Cortex of kidney (tissue), 1 donor: ENCODE data around the gene PSENEN.
A peak's percentile ranks its signal among the peaks of the same experiment; 100 is the strongest.
"Not testable (repeated sequence)": the region's sequence is repeated elsewhere in the genome, so short reads cannot be mapped to it uniquely, and the experiment has no call there.

ENCODE experiments used
- DNase-seq: peaks from one replicate; lab custom pipeline; 2025; lab: John Stamatoyannopoulos, UW

Gene PSENEN

DNA sequence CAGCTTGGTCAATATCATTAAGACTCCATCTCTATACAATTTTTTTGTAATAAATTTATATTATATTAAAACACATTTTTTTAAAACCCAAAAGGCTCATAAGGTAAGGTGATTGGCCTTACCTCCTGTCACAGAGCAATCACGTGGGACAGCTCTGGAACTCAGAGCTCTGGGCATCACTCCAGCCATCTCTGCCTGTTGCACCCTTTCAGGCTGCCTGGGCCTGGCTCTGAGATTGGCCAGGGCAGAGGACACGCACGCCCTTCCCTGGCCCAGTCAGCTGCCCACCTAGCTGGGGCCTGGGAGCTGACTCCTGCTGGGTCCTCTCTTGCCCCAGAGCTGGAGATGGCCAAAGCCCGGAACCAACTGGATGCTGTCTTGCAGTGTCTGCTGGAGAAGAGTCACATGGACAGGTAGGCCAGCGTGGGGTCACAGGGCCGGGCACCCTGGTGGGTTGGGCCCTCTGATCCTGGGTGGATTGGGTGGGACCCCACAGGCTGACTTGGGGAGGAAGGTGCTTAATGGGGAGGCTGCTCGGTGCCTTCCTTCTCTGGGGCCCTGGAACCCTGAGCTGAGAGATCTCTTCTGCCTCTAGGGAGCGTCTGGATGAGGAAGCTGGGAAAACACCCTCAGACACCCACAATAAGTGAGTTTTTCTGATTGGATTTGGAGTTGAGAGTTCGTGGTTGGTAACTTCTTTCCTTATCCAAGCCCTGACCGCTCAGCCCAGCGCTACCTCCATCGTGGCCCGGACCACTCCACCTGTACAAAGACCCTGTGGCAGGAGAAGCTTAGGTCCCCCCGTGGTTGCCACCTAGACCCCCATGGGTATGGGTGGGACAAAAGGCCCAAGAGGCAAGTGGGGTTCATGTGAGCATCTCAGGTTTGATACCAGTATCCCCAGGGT lies 6.6 kb downstream of the PSENEN start:
- no peak for DNase-seq

DNA sequence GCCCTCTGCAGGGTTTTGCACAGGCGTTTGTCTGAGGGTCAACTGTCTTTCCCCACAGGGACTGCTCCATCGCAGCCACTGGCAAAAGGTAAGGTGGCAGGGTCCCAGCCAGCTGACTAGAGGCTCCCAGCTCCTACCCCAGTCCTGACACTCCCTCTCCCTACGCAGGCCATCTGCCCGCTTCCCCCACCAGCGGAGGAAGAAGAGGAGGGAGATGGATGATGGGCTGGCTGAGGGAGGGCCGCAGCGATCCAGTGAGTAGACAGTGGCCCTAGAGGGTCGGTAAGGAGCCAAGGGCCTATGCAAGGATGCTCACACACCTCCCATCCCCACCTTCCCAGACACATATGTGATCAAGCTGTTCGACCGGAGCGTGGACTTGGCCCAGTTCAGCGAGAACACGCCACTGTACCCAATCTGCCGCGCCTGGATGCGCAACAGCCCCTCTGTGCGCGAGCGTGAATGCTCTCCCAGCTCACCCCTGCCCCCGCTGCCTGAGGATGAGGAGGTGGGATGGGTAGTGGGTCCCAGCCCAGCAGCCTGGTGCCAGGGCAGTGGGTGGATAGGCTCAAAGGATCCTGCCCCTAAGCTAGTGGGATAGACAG lies 7.4 kb downstream of the PSENEN start:
- no peak for DNase-seq

DNA sequence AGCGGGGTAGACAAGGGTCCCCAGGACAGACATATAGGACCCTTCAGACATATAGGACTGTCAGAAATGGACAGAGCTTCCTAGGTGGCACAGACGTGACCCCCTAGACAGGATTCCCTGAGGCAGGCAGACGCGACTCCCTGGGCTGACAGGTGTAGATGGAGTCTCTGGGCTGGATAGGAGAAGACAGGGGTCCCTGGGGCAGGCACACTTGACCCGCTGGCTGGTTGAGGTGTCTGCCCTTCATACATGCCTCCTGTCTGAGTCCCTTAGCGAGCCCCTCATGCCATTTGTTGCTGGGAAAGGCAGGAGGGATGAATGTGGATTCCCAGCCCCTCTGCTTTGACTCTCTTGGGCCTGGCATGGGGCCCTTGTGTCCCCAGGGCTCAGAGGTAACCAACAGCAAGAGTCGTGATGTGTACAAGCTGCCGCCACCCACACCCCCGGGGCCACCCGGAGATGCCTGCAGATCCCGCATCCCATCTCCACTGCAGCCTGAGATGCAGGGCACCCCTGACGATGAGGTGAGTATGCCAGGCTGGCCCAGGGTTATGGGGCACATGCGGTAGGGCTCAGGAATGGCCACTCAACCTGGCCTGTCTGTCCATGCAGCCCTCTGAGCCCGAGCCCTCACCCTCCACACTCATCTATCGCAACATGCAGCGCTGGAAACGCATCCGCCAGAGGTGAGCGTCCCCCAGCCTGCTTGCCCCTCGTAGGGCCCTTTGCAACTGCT lies 8.4 kb downstream of the PSENEN start:
- no peak for DNase-seq

DNA sequence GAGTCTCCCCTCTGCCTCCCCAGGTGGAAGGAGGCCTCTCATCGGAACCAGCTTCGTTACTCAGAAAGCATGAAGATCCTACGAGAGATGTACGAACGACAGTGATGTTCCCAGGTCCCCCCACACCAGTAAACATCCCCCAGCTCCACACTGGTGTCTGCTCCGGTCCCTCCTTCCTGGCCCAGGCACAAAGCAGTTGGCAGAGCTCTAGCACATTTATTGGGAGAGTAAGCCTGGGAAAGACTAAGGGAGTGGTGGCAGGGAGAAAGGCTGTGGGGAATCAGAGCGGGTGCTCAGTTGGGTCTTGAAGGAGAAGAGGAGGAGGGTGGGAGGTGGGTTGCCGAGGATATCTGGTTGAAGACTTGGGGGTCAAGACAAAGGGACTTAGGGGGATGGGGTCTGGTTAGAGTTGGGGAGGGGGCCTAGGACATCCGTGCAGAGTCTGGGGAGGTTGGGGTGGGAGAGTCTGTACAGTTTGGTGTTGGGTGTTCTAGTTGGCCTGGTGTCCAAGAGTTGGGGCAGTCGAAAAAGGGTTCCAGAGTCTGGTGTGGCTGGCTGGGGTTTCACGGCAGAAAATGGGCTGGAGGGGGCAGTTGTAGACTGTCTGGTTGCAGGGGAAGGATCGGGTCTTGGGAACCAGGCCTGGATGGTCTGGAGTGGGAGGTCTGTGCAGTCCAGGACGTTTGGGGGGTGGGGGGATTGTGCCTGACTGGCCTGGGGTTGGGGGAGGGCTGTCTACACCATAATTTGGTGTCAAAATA lies 9.1 kb downstream of the PSENEN start:
- DNase-seq, result no peak

DNA sequence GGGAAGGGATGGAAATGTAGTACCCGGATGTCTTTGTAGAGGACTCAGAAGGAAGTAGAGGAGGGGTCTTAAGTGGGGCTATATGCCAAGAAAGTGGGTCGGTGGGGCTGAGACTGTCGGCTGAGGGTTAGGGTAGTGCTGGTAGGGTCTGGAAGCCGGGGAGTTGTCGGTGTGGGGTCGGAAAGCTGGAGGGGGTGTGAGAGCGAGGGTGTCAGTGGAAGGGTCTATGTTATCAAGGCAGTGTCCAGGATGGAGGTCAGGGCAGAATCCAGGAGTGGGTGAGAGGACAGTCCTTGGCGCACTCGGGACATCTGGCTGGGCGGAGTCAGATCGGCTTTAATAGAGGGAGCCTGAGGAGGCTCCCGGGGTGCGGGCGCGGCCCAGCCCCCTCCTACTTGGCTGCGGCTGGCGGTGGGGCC lies 9.7 kb downstream of the PSENEN start:
- no peak for DNase-seq

DNA sequence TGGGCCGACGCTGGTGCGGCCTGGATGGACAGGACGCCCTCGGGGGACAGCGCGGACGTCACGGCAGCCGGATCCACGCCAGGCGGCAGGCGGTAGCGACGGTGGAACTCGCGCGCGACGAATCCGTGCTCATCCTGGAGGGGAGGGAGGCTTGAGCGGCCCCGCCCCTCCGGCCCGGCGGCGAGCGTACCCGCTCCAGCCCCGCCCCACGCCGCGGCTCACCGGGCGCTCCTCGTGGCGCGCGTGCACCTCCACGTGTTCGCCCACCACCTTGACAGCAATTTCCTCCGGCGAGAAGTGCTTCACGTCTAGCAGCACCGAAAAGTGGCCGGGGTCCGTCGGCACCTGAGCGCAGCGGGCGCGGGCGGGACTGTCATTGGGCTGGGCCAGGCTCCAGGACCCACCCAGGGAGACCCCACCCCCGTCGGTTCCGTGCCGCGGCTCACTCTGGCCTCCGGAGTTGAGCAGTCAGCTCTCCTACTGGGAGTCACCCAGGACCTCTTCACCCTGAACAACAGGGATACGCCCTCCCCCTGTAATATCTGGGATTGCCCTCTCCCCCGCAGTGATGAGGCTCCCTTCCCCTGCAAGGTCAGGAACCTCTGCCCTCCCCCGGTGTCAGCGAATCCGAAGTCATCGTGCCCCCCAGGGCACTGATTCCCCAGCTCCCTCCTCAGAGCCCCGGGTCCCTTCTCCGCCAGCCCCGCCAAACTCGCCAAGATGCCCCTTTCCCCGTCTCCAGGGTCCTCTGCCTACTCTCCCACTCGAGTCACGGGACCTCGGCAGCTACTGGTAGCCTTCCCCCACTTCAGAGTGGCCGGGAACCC lies 10.3 kb downstream of the PSENEN start:
- no peak for DNase-seq

DNA sequence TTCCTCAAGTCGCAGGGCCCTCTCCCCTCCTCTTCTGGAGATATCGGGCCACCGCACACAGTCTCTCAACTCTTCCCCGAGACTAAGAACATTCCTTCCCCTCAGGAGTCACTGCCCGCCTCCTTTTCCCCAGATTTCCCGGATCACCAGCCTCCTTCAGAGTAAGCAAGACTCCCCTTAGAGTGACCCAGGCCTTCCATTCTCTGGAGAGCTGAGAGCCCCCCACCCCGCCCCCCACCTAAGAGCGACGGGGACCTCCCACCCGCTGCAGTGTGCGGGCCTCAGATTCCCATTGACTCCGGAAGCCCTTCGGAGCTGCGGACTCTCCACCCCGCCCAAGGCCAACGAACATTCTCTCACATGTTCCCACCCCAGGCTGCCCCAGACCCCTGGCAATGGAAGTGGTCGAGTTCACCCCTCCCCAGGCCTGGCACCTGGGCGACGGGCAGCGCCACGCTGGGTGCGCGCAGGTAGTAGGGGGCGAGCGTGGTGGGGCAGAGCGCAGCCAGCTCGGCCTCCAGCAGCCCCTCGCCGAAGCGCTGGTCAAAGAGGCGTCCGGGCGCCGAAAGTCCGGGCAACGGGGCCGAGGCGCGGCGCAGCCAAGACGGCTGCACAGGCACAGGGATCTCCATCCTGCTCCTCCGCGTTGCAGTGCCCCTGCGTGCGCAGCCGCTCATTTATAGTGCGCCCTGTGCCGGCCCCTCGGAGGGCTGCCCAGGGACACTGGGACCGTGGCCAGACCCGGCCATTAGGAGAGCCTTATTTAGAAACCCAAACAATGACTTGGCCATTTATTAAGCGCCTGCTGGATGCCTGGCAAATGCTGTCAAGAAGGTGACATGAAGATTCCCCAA lies 11.2 kb downstream of the PSENEN start, which contains the start of gene HSPB6:
TSS of gene HSPB6 (minus strand) at position 653 of the 854 bp plus-strand sequence. CDS start at position 632, 21 bp downstream.
- no peak for DNase-seq

DNA sequence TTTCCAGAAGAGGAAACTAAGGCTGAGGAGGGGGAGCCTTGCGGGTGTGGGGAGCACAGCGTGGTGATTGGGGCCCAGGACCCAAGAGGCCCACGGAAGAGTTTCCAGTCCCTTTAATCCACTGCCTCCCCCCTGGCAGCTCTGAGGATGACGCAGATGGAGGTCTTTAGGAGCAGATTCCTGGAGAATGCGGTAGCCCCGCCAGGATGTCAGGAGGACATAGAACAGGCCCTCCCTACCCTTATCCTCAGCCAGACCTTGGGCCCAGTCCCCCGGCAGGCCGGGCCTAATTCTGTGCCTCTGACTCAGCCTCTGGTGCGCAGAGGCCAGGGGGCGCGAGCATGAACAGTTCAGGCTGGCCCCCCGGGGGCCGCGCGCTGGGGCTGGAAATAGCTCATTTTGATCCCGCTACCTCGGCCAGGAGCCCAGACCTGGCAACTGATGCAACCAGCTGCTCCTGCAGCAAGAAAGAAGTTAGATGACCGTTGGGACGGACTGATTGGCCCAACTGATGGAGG lies 11.8 kb downstream of the PSENEN start:
- DNase-seq, result no peak

DNA sequence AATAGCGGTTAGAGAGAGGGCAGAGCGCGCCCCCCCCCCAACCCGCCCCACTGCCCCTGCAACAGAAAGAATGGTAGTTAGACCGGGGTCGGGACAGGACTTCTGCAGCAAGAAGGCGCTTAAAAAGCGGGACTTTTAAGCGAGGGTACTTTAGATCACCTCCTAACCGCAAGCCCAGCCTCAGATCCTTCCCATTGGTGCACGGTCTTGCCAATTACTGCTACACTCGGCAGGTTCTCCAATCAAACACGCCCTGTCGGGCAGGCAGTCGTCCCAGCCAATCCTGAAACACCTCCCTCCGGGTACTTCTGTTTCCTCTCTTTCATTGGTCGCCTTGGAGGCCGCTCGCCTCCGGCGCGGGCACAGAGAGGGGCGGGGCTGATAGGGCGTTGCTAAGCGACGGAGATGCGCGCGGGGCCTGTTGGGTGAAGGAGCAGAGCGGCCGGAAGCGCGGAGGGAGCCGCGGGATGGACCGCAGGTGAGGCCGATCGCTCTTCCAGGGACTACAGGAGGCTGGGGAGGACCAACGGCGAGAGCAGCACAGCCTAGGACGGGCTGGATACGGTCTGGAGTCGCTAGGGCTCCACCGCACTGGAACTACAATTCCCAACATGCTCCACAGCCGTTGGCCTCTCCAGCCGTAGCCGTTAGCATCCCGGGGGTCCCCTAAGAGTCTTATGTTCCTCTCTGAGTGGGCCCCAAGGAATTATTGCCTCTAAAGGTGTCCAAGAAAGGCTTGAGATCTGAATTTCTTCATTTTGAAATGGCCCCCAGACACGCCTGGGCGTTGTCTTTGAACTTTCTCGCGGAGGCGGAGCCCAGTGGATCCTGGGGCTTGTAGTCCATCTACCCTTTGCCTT lies 12.5 kb downstream of the PSENEN start, which contains the start of gene PROSER3:
TSS of gene PROSER3 (plus strand) at position 428 of the 860 bp plus-strand sequence. CDS start at position 468, 40 bp downstream.
- peak; percentile 60 for DNase-seq

DNA sequence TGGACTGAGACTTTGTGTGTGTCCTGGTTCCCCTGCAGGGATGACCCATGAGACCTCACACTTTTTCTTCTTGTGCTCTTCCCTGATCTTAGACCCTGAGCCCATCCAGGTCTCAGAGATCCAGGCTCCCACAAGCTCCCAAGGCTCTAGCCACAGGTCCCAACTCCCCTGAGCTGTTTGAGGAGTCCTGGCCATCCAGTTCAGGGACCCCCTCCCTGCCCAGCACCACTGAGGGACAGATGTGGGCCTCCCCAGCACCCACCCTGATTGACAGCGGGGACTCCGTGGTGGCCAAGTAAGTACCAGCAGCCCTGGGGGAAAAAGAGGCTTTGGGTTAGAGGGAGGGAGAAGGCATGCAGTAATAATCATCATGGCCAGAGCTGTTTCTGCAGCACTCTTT lies 14.2 kb downstream of the PSENEN start:
- DNase-seq, result no peak

DNA sequence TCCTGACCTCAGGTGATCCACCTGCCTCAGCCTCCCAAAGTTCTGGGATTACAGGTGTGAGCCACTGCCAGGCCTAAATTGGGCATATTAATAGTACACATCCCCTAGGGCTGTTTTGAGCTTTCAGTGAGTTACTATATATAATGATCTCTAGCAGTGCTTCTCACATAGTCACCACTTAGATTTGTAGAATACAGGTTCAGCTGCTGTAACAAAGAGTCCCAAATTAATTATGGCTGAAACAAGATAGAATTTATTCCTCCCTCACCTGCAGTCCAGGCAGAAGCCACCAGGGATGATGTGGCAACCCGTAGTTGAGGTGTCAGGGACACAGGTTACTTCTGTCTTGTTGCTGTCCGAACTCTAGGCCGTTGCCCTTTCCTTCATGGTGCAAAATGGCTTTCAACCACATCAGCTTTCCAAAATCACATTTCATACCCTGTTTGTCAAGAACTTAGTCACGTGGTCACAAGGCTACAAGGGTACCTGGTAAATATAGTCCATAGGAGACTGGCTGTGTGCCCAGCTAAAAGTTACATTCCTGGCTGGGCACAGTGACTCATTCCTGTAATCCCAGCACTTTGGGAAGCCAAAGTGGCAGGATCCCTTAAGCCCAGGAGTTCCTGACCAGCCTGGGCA lies 15.4 kb downstream of the PSENEN start:
- DNase-seq, result no peak

DNA sequence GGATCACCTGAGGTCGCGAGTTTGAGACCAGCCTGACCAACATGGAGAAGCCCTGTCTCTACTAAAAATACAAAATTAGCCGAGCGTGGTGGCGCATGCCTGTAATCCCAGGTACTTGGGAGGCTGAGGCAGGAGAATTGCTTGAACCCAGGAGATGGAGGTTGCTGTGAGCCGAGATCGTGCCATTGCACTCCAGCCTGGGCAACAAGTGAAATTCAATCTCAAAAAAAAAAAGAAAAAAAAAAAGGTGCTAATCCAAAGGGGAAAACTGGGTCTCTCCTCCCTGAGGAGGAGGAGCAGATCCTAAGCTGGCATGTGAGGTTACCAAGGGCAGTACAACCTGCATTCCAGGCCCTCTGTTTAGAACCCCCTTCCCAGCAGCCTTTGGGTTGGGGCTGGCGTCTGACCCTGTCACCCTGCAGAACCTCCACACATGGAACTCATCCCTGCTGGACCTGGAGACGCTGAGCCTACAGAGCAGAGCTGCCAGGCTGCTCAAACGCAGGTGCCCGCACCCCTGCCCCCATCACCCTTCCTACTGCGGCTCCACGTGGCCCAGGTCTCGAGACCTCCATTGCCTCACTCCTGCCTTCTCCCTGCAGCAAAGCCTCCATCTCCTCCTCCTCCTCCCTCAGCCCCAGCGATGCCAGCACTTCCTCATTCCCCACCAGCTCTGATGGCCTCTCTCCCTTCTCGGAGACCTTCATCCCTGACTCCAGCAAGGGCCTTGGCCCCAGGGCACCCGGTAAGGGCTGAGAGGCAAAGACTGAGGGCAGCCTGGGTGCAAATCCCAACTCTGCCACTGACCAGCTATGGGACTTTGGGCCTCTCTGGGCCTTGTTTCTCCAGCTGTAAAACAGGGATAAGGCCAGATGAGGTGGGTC lies 19.2 kb downstream of the PSENEN start:
- no peak for DNase-seq

DNA sequence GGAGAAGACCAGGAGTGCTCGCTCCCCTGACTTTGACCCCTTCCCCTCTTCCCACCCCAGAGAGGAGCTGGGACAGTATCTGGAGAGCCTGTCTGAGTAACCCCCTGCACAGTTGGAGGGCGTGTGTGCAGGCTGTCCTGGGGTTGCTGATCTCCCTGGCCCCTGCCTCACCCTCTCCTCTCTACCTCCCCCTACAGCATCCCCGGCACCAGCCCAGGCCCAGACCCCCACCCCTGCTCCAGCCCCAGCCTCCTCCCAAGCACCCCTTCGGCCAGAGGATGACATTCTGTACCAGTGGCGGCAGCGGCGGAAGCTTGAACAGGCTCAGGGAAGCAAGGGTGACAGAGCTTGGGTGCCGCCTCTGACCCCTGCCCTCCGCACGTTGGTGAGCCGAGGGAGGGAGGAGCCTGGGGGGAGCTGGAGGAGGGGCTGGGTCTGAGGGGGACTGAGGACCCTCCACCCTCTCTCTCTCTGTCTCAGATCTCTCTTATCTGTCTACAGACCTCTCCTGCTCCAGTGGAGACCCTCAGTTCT lies 21.2 kb downstream of the PSENEN start:
- no peak for DNase-seq

DNA sequence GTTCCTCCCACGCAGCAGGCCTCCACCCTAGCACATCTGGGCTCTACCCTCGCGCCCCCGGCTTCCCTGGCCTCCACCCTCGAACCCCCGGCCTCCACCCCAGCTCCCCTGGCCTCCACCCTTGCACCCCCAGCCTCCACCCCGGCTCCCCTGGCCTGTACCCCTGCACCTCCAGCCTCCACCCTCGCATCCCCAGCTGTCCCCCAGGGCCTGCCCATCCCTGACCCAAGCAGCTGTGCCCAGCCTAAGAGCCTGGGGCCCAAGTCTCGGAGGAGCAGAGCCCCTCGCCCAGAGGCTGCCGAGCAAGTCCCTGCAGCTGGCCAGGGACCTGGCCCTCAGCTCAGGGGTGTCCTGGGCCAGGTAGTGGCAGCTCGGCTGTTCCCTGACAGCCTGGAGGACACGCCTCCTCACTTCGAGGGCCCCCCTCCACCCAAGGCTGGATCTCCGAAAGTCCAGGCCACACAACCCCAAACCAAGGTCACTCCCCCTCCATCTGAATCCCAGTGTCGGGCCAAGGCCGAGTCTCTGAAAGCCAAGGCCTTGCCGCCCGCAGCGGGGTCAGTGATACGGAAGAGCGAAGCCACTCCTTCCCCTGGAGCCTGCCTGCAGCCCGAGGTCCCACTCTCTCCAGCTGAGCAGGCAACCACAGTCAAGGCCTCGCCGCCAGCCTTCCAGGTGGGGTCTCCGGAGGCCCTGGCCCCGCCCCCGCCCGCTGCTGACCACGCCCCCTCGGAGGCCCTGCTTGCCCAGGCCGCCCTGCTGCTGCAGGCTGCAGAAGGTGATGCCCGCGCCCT lies 22.0 kb downstream of the PSENEN start:
- DNase-seq, result no peak

DNA sequence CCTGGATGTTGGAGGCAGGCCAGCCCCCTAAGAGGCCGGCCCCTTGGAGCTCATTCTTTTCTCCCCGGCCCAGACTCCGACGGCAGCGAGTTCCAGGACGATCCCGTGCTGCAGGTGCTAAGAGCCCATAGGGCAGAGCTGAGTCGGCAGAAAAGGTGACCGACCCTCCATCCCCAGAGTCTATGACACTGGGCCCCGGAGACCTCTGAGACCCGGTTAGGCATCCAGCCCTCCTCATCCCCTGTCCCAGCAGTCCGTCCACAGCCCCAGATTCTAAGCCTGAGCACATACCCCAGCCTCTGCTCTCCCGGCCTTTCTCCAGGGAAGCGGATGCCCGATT lies 22.6 kb downstream of the PSENEN start:
- no peak for DNase-seq

DNA sequence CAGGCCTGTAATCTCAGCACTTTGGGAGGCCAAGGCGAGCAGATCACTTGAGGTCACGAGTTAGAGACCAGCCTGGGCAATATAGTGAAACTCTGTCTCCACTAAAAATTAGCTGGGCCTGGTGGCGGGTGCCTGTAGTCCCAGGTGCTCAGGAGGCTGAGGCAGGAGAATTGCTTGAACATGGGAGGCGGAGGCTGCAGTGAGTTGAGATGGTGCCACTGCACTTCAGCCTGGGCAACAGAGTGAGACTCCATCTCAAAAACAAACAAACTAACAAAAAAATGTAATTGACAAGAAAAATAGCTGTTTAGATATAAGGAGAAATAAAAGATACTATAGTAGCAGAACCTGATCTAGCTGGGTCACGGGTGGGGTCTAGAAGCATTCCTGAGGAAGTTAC lies 26.9 kb downstream of the PSENEN start:
- DNase-seq, result not testable (repeated sequence)
